Measurements from ENCODE around the gene ZNF236. TPM values are rescaled to one million over a fixed set of nuclear protein-coding genes. Genes with fewer than 3 reads are reported as not detected.

The ZNF236 gene
- total RNA-seq, 2 experiments from 2014 or later, result 6.6 to 16.1 TPM

DNA sequence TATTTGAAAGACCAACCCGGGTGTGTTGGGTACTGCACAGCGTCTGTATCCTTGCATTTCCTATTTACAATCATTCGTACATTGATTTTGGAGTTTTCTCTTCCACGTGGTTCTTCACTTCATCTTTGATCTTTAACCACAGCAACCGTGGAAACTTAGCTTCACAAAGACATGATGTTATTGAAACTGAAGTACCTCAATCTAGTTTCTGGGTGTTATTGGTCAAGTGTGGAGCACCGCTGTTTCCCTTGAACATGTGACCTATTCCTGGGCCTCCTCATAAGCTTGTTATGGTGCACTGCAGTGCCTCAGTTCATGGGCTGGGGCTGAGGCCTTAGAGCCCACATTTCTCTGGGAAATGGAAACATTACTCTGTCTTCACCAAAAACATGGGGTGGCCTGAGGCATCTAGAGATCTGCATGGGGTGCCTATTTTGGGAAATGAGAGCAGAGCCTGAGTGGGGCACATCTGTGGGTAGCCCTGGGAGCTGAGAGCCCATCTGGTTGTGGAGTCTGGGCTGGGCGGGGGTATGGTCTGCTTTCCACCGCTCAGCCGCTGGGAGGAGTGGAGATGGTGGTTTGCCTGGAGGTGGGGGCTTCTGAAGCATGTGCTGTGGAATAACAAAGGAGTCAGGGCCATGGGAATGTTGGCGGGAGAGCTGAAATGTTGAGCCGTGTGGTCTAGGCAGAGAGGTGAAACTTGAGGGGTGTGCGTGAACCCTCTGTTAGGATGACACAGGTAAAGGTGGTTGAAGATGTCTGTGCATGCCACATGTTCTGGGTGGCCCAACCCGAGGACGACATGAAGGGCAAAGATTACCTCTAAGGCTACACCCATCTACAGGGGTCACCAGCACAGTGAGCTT is 37.4 kb downstream of the ZNF236 start:
- H4K20me1 ChIP-seq (ENCODE audit: insufficient read depth, low read length), result no peaks in the 10 kb centered on the region
- POLR2A ChIA-PET, result interaction anchor here (1.2 kb wide), 1 partner anchor 24 kb away, joined by 3 read pairs; no protein-coding TSS in a partner anchor
- no TSS peak for BruUV-seq (replicated peaks)

DNA sequence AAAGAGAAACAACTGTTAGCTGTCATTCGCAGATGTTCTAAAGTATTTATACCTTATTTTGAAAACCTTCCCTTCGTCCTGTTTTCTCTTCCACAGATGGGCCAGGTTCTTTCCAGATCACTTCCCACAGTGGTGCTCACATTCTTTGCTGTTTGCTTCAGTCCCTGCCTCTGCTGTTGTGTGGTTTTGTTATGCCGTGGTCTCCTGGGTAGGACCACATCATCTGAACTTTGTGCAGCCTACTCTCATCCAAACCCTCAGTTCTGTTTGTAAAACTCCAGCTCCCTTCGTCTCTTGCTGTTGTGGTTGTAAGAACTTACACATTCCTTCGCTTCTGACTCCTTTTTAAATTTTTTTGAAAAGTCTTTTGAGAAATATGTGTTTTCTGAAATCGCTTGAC is 38.1 kb downstream of the ZNF236 start:
- POLR2A ChIA-PET, result interaction anchor here (0.6 to 1.2 kb wide), 2 partner anchors 23 to 578 kb away, joined by 3 read pairs; no protein-coding TSS in a partner anchor
- DNase-seq (ENCODE audit: low spot score), result no peak
- BruUV-seq (replicated peaks), result no TSS peak

More for the DNA sequence above, 37.4 kb downstream of the ZNF236 start:
- TF ChIP-seq, protein P1, sequence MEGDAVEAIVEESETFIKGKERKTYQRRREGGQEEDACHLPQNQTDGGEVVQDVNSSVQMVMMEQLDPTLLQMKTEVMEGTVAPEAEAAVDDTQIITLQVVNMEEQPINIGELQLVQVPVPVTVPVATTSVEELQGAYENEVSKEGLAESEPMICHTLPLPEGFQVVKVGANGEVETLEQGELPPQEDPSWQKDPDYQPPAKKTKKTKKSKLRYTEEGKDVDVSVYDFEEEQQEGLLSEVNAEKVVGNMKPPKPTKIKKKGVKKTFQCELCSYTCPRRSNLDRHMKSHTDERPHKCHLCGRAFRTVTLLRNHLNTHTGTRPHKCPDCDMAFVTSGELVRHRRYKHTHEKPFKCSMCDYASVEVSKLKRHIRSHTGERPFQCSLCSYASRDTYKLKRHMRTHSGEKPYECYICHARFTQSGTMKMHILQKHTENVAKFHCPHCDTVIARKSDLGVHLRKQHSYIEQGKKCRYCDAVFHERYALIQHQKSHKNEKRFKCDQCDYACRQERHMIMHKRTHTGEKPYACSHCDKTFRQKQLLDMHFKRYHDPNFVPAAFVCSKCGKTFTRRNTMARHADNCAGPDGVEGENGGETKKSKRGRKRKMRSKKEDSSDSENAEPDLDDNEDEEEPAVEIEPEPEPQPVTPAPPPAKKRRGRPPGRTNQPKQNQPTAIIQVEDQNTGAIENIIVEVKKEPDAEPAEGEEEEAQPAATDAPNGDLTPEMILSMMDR (conservative IDR thresholded peaks at IDR 0.05; ENCODE audit: low read length), result no peak
- TF ChIP-seq EZH2phosphoT487 (IDR thresholded peaks at IDR 0.05; ENCODE audit: borderline replicate concordance, low read depth, low read length), result no peak
- Histone ChIP-seq H3K4me1 (ENCODE audit: insufficient read depth, low read length, poor library complexity, severe bottlenecking) (no peaks in the 10 kb centered on the region), H3K27ac (ENCODE audit: low read depth, low read length, poor library complexity, severe bottlenecking) (no peak overlapping the region), H3K79me2 (ENCODE audit: insufficient read depth, low read depth, low read length) (no peaks in the 10 kb centered on the region), H3K36me3 (ENCODE audit: insufficient read depth, low read length) (peaks cover 11% of the 10 kb centered on the region), H3K4me3 (ENCODE audit: low read depth, low read length, poor library complexity, severe bottlenecking) (no peak overlapping the region), H3K9me3 (ENCODE audit: low read length) (no peaks in the 10 kb centered on the region), H3K4me2 (ENCODE audit: low read length) (no peak overlapping the region), H3K9me2 (ENCODE audit: insufficient read depth, low read length) (no peaks in the 10 kb centered on the region), H2AFZ (ENCODE audit: low read length) (no peak overlapping the region)
- DNase-seq (ENCODE audit: low spot score), result no peak
- intact Hi-C loops (cut with micrococcal nuclease; ENCODE audit: unreplicated experiment), result no loop called here
- CTCF ChIA-PET (ENCODE audit: unreplicated experiment), result no interaction called here

More for the DNA sequence above, 38.1 kb downstream of the ZNF236 start:
- H3K9me3 ChIP-seq (ENCODE audit: low read length), result no peaks in the 10 kb centered on the region
- H2AFZ ChIP-seq (ENCODE audit: low read length), result no peak overlapping the region
- no peak overlapping the region for H3K4me2 ChIP-seq (ENCODE audit: low read length)
- H3K4me3 ChIP-seq (ENCODE audit: low read depth, low read length, poor library complexity, severe bottlenecking), result no peak overlapping the region
- H4K20me1 ChIP-seq (ENCODE audit: insufficient read depth, low read length), result no peaks in the 10 kb centered on the region
- H3K9me2 ChIP-seq (ENCODE audit: insufficient read depth, low read length), result no peaks in the 10 kb centered on the region
- H3K27ac ChIP-seq (ENCODE audit: low read depth, low read length, poor library complexity, severe bottlenecking), result no peak overlapping the region
- intact Hi-C loops (cut with micrococcal nuclease; ENCODE audit: unreplicated experiment), result no loop called here
- TF ChIP-seq, protein P1 (conservative IDR thresholded peaks at IDR 0.05; ENCODE audit: low read length), result no peak
- no peak for TF ChIP-seq EZH2phosphoT487 (IDR thresholded peaks at IDR 0.05; ENCODE audit: borderline replicate concordance, low read depth, low read length)
- no peaks in the 10 kb centered on the region for H3K79me2 ChIP-seq (ENCODE audit: insufficient read depth, low read depth, low read length)
- CTCF ChIA-PET (ENCODE audit: unreplicated experiment), result no interaction called here
- H3K36me3 ChIP-seq (ENCODE audit: insufficient read depth, low read length), result peaks cover 11% of the 10 kb centered on the region
- H3K4me1 ChIP-seq (ENCODE audit: insufficient read depth, low read length, poor library complexity, severe bottlenecking), result no peaks in the 10 kb centered on the region
